ENCODE measurements around the gene C1QTNF5. TPM values are rescaled to one million over a fixed set of nuclear protein-coding genes. Genes with fewer than 3 reads are reported as not detected.

C1QTNF5 gene
- total RNA-seq, 1 experiment from 2014 or later, result 3.0 TPM

GRCh38 chr11:119343726-119344125, 3.0 kb upstream of the C1QTNF5 start:
- H3K27ac Mint-ChIP-seq, result no peak overlapping the region
- ChIA-PET CTCF (interaction anchor here (0.7 to 10.4 kb wide), 4 partner anchors 12 to 191 kb away, joined by 3 to 262 read pairs (median 12); partner anchors contain the start of gene USP2), POLR2A (no interaction called here)
- H3K4me1 Mint-ChIP-seq, result peaks cover 19% of the 10 kb centered on the region
- no peak overlapping the region for H3K4me3 Mint-ChIP-seq
- no peaks in the 10 kb centered on the region for H3K9me3 Mint-ChIP-seq
- H3K27me3 Mint-ChIP-seq (ENCODE audit: low read depth), result peaks cover 75% of the 10 kb centered on the region
- no peak for DNase-seq (ENCODE audit: low spot score)
- no peaks in the 10 kb centered on the region for H3K36me3 Mint-ChIP-seq
- ATAC-seq, result no peak
- TF ChIP-seq ZNF121 (CRISPR knock-in tag; IDR thresholded peaks at IDR 0.05) (no peak), TP53 (CRISPR knock-in tag; IDR thresholded peaks at IDR 0.05) (no peak), NR2C2 (CRISPR knock-in tag; IDR thresholded peaks at IDR 0.05) (no peak), ZNF138 (CRISPR knock-in tag; conservative IDR thresholded peaks at IDR 0.05) (no peak), SP1 (CRISPR knock-in tag; conservative IDR thresholded peaks at IDR 0.05) (no peak), GABPB1 (CRISPR knock-in tag; IDR thresholded peaks at IDR 0.05) (no peak), ZNF219 (CRISPR knock-in tag; IDR thresholded peaks at IDR 0.05; ENCODE audit: borderline replicate concordance) (no peak), USF1 (CRISPR knock-in tag; IDR thresholded peaks at IDR 0.05) (no peak), ARID4B (CRISPR knock-in tag; IDR thresholded peaks at IDR 0.05; ENCODE audit: borderline replicate concordance) (no peak), E2F4 (CRISPR knock-in tag; IDR thresholded peaks at IDR 0.05; ENCODE audit: borderline replicate concordance, low read depth) (no peak), PREB (CRISPR knock-in tag; IDR thresholded peaks at IDR 0.05; ENCODE audit: borderline replicate concordance) (no peak), GRHL2 (CRISPR knock-in tag; IDR thresholded peaks at IDR 0.05; ENCODE audit: insufficient replicate concordance, severe bottlenecking) (no peak), ZNF396 (CRISPR knock-in tag; IDR thresholded peaks at IDR 0.05; ENCODE audit: borderline replicate concordance) (no peak), PRDM15 (CRISPR knock-in tag; IDR thresholded peaks at IDR 0.05) (no peak), IRF1 (CRISPR knock-in tag; IDR thresholded peaks at IDR 0.05) (no peak), ZBTB21 (CRISPR knock-in tag; IDR thresholded peaks at IDR 0.05; ENCODE audit: borderline replicate concordance) (no peak), ZNF263 (CRISPR knock-in tag; IDR thresholded peaks at IDR 0.05; ENCODE audit: low read depth) (no peak)

Data from WTC11 (cell line).